ENCODE results near the gene C9orf50. TPM values are rescaled to one million over a fixed set of nuclear protein-coding genes. Genes with fewer than 3 reads are reported as not detected.

The C9orf50 gene
- total RNA-seq, 1 donor = not detected

DNA sequence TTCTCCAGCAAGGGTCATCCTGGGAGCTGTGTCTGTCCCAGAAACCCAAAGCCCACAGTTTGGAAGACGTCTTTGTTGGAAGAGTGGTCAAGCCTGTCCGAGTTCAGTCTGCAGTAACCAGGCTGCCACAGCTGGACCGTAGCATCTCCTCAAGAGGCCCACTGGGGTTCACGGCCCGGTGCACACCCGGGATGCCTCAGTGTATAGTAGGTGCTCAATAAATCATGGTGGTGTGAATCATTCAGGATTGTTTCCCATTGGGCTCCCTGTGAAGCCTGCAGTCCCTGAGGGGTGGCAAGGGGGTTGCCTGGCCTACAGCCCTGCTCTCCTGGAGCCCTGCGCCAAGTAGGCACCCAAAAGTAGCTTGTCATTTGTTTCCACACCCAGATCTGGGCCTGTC, 34.3 kb upstream of the C9orf50 start:
- no peak for DNase-seq (ENCODE audit: low read depth)
- no peak overlapping the region for H3K4me3 ChIP-seq (ENCODE audit: low read depth, low read length)
- TF ChIP-seq, protein P1, sequence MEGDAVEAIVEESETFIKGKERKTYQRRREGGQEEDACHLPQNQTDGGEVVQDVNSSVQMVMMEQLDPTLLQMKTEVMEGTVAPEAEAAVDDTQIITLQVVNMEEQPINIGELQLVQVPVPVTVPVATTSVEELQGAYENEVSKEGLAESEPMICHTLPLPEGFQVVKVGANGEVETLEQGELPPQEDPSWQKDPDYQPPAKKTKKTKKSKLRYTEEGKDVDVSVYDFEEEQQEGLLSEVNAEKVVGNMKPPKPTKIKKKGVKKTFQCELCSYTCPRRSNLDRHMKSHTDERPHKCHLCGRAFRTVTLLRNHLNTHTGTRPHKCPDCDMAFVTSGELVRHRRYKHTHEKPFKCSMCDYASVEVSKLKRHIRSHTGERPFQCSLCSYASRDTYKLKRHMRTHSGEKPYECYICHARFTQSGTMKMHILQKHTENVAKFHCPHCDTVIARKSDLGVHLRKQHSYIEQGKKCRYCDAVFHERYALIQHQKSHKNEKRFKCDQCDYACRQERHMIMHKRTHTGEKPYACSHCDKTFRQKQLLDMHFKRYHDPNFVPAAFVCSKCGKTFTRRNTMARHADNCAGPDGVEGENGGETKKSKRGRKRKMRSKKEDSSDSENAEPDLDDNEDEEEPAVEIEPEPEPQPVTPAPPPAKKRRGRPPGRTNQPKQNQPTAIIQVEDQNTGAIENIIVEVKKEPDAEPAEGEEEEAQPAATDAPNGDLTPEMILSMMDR (IDR thresholded peaks at IDR 0.05; ENCODE audit: insufficient read depth, low read depth, low read length) = no peak

DNA sequence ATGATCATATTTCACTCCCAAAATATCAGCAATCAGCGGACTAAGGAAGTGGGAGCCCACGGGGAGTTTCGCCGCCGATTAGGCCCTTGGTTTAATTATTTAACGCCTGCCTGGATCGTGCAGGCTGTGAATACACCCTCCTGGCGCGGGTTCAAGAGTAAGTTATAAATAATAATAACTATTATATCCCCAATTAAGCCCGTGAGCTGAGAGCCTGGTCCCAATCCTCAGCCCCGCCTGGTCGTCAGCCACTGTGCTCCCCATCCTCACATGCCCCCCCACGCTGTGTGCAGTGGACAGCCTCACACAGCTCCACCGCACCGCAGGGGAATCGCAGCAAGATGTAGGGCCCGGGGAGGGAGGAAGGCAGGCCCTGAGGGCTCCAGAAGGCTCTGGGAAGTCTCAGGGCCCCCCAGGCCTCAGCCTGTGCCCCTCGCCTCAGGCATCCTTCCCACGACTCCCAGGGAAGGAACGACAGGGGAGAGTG, 33.7 kb upstream of the C9orf50 start:
- TF ChIP-seq, protein P1 (IDR thresholded peaks at IDR 0.05; ENCODE audit: insufficient read depth, low read depth, low read length) = no peak
- no peak overlapping the region for H3K4me3 ChIP-seq (ENCODE audit: low read depth, low read length)
- DNase-seq (ENCODE audit: low read depth) = no peak

DNA sequence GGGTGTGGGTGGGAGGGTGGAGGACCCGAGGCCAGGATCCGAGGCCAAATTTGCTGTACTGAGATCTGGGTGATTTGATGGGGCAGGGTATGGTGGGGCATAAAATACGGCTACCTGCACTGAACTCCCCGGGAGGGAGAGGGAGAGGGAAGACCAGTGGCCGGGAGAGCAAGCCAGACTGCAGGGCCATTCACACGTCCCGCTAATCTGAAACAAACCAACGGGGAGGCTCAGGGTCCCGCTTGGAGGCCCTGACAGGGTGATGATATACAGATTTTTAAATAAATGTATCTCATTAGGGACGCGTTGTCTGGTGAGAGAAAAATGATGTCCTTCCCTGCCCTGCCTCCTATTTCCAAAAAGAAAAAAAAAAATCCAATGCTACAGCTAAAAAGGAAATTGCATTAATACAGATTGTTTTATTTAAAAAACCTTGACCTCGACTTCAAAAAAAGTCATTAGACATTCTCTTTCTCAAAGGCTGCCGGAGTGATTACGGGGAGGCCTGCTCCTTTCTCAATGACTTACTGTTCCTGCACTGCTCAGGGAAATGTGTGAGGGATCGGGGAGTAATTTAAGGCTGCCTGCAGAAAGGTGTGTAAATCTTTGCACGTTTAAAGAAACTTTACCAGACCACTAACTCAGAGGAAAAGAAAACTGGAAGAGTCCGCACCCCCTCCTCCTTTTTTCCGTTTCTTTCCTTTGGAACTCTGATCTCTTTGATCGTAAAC, 33.1 kb upstream of the C9orf50 start:
- DNase-seq (ENCODE audit: low read depth) = no peak
- no peak overlapping the region for H3K4me3 ChIP-seq (ENCODE audit: low read depth, low read length)
- TF ChIP-seq, protein P1 (IDR thresholded peaks at IDR 0.05; ENCODE audit: insufficient read depth, low read depth, low read length) = no peak

DNA sequence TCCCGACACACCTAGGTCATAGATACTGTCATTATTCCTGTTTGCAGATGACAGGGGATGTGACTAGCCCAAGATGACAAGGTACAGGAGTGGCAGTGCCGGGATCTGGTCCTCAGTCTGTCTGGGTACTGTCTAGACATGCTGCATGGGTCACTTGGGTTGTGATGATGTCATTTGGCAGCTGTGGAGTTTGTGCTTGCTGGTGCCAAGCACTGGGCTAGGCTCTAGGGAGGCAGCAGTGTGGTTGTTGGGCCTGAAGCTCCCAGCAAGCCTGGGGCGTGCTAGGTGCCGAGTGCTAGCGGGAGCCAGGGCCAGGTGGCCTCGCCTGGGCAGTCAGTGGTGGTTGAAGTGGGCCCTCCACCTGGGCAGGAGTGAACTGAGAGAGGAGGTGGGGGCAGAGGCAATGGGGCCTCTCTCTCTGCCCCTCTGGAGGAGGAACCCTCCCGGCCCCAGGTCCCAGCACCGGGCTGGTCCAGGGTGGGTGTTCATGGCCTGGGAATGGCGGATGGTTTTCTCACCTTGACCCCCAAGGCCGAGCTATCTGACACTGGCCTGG, 29.9 kb upstream of the C9orf50 start:
- DNase-seq (ENCODE audit: low read depth) = no peak
- TF ChIP-seq, protein P1 (IDR thresholded peaks at IDR 0.05; ENCODE audit: insufficient read depth, low read depth, low read length) = no peak
- H3K4me3 ChIP-seq (ENCODE audit: low read depth, low read length) = no peak overlapping the region

DNA sequence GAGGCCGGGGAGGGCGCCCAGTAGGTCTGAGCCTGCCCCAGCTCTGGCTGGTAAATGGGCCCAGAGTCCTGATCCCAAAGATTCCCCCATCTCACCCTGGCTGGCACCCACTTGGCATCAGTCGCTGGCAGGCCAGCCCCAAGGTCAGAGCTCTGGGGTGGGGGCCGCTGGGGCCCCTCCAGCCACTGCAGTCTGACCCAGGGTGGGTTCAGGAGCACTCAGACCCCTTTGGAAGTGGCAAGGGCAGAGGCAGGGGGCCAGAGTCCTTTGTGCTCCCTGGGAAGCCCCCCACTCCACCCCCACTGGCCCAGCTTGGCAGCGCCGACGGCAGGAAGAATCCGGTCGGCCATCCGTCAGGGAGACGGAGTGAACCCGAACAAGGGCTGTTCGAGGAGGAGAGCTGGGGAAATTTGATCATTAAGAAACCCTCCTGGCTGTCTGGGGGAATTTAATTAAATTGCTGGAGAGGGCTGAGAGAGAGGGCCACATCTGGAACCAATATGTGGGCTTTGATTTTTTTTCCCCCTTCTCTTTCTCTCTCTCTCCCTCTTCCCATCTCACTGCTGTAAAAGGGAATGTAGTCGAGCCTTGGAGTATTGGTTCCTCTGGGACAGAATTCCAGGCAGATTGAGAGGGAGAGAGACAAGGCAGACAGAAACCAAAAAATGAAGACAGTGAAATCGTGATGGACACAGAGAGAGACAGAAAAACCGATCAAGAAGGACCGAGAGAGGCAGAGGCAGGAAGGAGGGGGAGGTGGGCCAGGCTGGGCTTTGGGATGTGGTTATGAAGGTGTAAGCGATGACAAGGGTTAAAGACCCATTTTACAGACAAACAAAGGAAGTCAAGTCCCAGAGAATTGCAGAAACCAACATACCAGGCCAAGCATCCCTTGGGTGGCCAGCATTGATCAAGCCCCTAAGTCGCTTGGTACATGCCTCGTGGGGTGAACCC, 29.1 kb upstream of the C9orf50 start:
- no peak for DNase-seq (ENCODE audit: low read depth)
- TF ChIP-seq, protein P1 (IDR thresholded peaks at IDR 0.05; ENCODE audit: insufficient read depth, low read depth, low read length) = no peak
- no peak overlapping the region for H3K4me3 ChIP-seq (ENCODE audit: low read depth, low read length)

DNA sequence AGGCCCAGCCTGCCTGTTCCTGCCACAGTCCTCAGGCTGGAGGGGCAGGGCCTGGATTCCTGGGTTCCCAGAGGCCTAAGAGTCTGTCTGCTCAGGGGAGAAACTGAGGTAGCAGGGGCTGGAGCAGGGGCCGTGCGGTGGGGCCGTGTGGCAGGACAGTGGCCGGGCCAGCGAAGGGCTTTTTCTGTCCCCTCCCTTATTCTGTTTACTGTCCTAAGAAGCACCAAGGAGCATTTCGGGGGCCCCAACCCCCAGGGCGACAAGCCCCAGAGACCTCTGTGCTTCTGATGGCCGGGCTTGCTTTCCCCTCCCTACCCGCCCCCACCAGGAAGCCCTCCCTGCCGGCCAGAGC, 27.8 kb upstream of the C9orf50 start:
- TF ChIP-seq, protein P1 (IDR thresholded peaks at IDR 0.05; ENCODE audit: insufficient read depth, low read depth, low read length) = no peak
- DNase-seq (ENCODE audit: low read depth) = no peak
- no peak overlapping the region for H3K4me3 ChIP-seq (ENCODE audit: low read depth, low read length)

Data from fibroblast of villous mesenchyme (primary cell).